ENCODE data around the gene NAP1L4. TPM values are rescaled to one million over a fixed set of nuclear protein-coding genes. Genes with fewer than 3 reads are reported as not detected.

Gene NAP1L4
- polyA plus RNA-seq, 1 of the 3 experiments (the other 2 are of a cell fraction): 104 TPM

DNA sequence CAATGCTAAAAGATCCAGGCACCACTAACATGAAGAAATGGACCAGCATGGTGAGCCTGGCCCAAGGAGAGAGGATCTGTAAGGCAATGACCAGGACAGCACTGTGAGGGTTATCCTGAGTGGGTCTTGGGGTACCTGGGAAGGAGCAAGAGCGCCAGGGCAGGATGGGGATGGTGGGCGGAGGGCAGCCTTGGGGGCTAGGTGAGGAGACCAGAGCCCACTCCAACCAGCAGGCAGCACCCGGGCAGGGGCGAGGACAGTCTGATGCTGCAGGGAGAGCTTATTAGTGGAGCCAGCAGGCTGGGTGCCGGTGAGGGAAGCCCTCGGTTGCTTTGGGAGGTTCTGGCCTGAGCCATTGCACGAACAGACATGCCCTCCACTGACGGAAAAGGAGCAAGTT lies 10.7 kb upstream of the NAP1L4 start:
- WGBS (ENCODE audit: low lambda C conversion rate): 100% methylated on average over 3 of the region's 8 CpGs
- H3K36me3 ChIP-seq (replicated peaks in 1 of 2; ENCODE audit: control insufficient read depth in 1 of 2, insufficient read depth in 2 of 2, low read length in 1 of 2): peaks cover 13 to 66% of the 10 kb centered on the region in 2 experiments
- H3K4me1 ChIP-seq (ENCODE audit: control insufficient read depth in 1 of 2, insufficient read depth in 2 of 2, low read depth in 1 of 2, low read length in 1 of 2): peaks cover 19 to 43% of the 10 kb centered on the region in 2 experiments
- DNase-seq: no peak
- no peaks in the 10 kb centered on the region for H3K79me2 ChIP-seq (ENCODE audit: insufficient read depth)
- POLR2A ChIA-PET: interaction anchor here (1.1 to 1.2 kb wide), 2 partner anchors 9 to 11 kb away, joined by 3 read pairs; partner anchors contain the start of gene NAP1L4
- H3K9me2 ChIP-seq: no peaks in the 10 kb centered on the region
- H3K9me3 ChIP-seq: no peaks in the 10 kb centered on the region
- no peak overlapping the region for H3K4me2 ChIP-seq
- H4K20me1 ChIP-seq (ENCODE audit: insufficient read depth): no peaks in the 10 kb centered on the region
- no peak overlapping the region for H3K9ac ChIP-seq
- peak overlapping the region in 1 of 2 experiments; percentile 98; a peak in 2 of 4 replicates for H3K27ac ChIP-seq (ENCODE audit: low read depth in 2 of 2, low read length in 1 of 2)
- H3F3A ChIP-seq (replicated peaks; ENCODE audit: insufficient read depth): peaks cover 6% of the 10 kb centered on the region
- H3K27me3 ChIP-seq (ENCODE audit: insufficient read depth): no peaks in the 10 kb centered on the region
- CTCF ChIA-PET: interaction anchor here (1.0 to 1.4 kb wide), 3 partner anchors 19 to 89 kb away, joined by 5 to 6 read pairs (median 6); no protein-coding TSS in a partner anchor
- no peak overlapping the region for H2AFZ ChIP-seq (ENCODE audit: low read depth)
- no peak overlapping the region for H3K4me3 ChIP-seq (ENCODE audit: low read depth in 2 of 2, low read length in 1 of 2)
- TF ChIP-seq POLR2AphosphoS5 (IDR thresholded peaks at IDR 0.05; ENCODE audit: low read depth, low read length) (no peak), MXI1 (IDR thresholded peaks at IDR 0.05; ENCODE audit: low read depth, low read length) (no peak), NFIC (IDR thresholded peaks at IDR 0.05; ENCODE audit: borderline replicate concordance) (no peak), CHD2 (IDR thresholded peaks at IDR 0.05; ENCODE audit: low read length, partially characterized antibody) (no peak), TCF12 (IDR thresholded peaks at IDR 0.05) (no peak), RAD21 (IDR thresholded peaks at IDR 0.05; ENCODE audit: low read length) (no peak), ELF1 (IDR thresholded peaks at IDR 0.05) (no peak), SMC3 (IDR thresholded peaks at IDR 0.05; ENCODE audit: low read depth, low read length) (no peak), RFX5 (IDR thresholded peaks at IDR 0.05; ENCODE audit: low read length) (no peak), NRF1 (IDR thresholded peaks at IDR 0.05; ENCODE audit: low read depth, low read length) (no peak), MEF2A (IDR thresholded peaks at IDR 0.05; ENCODE audit: borderline replicate concordance, low read depth) (no peak), TAF1 (IDR thresholded peaks at IDR 0.05; ENCODE audit: borderline replicate concordance, low read depth, low read length) (no peak), TEAD4 (IDR thresholded peaks at IDR 0.05; ENCODE audit: borderline replicate concordance, insufficient read depth) (no peak), FOXJ3 (CRISPR knock-in tag; IDR thresholded peaks at IDR 0.05) (no peak)
- TF ChIP-seq, protein P1, sequence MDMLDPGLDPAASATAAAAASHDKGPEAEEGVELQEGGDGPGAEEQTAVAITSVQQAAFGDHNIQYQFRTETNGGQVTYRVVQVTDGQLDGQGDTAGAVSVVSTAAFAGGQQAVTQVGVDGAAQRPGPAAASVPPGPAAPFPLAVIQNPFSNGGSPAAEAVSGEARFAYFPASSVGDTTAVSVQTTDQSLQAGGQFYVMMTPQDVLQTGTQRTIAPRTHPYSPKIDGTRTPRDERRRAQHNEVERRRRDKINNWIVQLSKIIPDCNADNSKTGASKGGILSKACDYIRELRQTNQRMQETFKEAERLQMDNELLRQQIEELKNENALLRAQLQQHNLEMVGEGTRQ (IDR thresholded peaks at IDR 0.05; ENCODE audit: borderline replicate concordance, low read depth, low read length): no peak
- TF ChIP-seq, protein P2, sequence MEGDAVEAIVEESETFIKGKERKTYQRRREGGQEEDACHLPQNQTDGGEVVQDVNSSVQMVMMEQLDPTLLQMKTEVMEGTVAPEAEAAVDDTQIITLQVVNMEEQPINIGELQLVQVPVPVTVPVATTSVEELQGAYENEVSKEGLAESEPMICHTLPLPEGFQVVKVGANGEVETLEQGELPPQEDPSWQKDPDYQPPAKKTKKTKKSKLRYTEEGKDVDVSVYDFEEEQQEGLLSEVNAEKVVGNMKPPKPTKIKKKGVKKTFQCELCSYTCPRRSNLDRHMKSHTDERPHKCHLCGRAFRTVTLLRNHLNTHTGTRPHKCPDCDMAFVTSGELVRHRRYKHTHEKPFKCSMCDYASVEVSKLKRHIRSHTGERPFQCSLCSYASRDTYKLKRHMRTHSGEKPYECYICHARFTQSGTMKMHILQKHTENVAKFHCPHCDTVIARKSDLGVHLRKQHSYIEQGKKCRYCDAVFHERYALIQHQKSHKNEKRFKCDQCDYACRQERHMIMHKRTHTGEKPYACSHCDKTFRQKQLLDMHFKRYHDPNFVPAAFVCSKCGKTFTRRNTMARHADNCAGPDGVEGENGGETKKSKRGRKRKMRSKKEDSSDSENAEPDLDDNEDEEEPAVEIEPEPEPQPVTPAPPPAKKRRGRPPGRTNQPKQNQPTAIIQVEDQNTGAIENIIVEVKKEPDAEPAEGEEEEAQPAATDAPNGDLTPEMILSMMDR (IDR thresholded peaks at IDR 0.05): no peak
- TF ChIP-seq, protein P3, sequence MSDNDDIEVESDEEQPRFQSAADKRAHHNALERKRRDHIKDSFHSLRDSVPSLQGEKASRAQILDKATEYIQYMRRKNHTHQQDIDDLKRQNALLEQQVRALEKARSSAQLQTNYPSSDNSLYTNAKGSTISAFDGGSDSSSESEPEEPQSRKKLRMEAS (IDR thresholded peaks at IDR 0.05; ENCODE audit: low read depth): no peak
- TF ChIP-seq, protein P4, sequence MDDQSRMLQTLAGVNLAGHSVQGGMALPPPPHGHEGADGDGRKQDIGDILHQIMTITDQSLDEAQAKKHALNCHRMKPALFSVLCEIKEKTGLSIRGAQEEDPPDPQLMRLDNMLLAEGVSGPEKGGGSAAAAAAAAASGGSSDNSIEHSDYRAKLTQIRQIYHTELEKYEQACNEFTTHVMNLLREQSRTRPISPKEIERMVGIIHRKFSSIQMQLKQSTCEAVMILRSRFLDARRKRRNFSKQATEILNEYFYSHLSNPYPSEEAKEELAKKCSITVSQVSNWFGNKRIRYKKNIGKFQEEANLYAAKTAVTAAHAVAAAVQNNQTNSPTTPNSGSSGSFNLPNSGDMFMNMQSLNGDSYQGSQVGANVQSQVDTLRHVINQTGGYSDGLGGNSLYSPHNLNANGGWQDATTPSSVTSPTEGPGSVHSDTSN (IDR thresholded peaks at IDR 0.05): no peak

Measured in SK-N-SH (cell line).